HCT116 (cell line): ENCODE measurements around the gene GPATCH8. TPM values are rescaled to one million over a fixed set of nuclear protein-coding genes. Genes with fewer than 3 reads are reported as not detected.

Source experiments
- ATAC-seq: fragments of 200-7000 bp; cut with Tn5 transposase; 2 replicates; pipeline ENCODE4 v1.9.1; 2020; ENCODE audit warnings: mild to moderate bottlenecking, moderate library complexity
- BruUV-seq: library from RNA; stranded (reverse); fragments of 400-500 nt; replicated peaks from 2 replicates; lab custom pipeline; 2021; lab: Mats Ljungman, UMichigan
- CTCF ChIA-PET: fragments of 300-600 bp; sonication (Branson Sonifier 250); formaldehyde crosslinking; loops from one replicate; lab custom pipeline; 2021; ENCODE audit warnings: antibody characterized with exemption; lab: Charles Lee
- POLR2A ChIA-PET: fragments of 300-600, 350-600 bp; sonication (Branson Sonifier 250); formaldehyde crosslinking; loops from one replicate; lab custom pipeline; 2021; ENCODE audit warnings: antibody characterized with exemption; lab: Charles Lee
- RAD21 ChIA-PET, 2 experiments: fragments of 300-600 bp; sonication (Branson Sonifier 250); formaldehyde crosslinking; loops; one replicate each; lab custom pipeline; 2023; ENCODE audit warnings: low total read pairs in 2 of 2; ENCODE audit not compliant: uncharacterized antibody in 2 of 2, unreplicated experiment in 2 of 2, low non-redundant PET in 1 of 2; lab: Charles Lee
- DNase-seq: peaks from one replicate; pipeline ENCODE4 v3.0.0-alpha.2; 2010; ENCODE audit warnings: low read depth, low spot score
- H2AFZ ChIP-seq: fragments of 200-600 bp; shearing (Covaris generic), sonication (generic); 2 replicates; pipeline ENCODE4 v1.6.1; 2017; ENCODE audit warnings: low read depth, mixed run types, mixed read lengths, antibody characterized with exemption, low read length; ENCODE audit not compliant: poor library complexity, severe bottlenecking
- H3K27ac ChIP-seq: 2 replicates; pipeline ENCODE4 v1.5.1; 2012; ENCODE audit warnings: low read depth, low read length
- H3K27me3 ChIP-seq: fragments of 200-600 bp; sonication (generic); 2 replicates; pipeline ENCODE4 v1.6.1; 2016; ENCODE audit warnings: mixed run types, low read length, mixed read lengths; ENCODE audit not compliant: insufficient read depth
- H3K36me3 ChIP-seq, 2 experiments: fragments of 200-500 bp in 1 of 2; fragments of 200-600 bp in 1 of 2; sonication (Bioruptor generic) in 1 of 2; sonication (generic) in 1 of 2; 2 replicates each; pipeline versions ENCODE4 v1.5.1 to v1.6.1; 2014 to 2016; ENCODE audit warnings: low read length in 2 of 2, inconsistent platforms in 1 of 2, mixed read lengths in 1 of 2, mixed run types in 1 of 2; ENCODE audit not compliant: insufficient read depth in 2 of 2, control insufficient read depth in 1 of 2
- H3K4me1 ChIP-seq, 2 experiments: fragments of 200-600 bp in 1 of 2; sonication (generic) in 1 of 2; 2 replicates each; pipeline versions ENCODE4 v1.5.1 to v1.6.1; 2012 to 2017; ENCODE audit warnings: low read length in 2 of 2, inconsistent platforms in 1 of 2, mild to moderate bottlenecking in 1 of 2, mixed read lengths in 1 of 2, mixed run types in 1 of 2, moderate library complexity in 1 of 2; ENCODE audit not compliant: insufficient read depth in 2 of 2, control insufficient read depth in 1 of 2
- H3K4me2 ChIP-seq: fragments of 200-600 bp; sonication (generic); 2 replicates; pipeline ENCODE4 v1.6.1; 2017; ENCODE audit warnings: mixed run types, low read length, mixed read lengths
- H3K4me3 ChIP-seq, 2 experiments: fragments of 200-600 bp in 1 of 2; sonication (generic) in 1 of 2; replicated peaks in 1 of 2; 2 replicates each; pipeline ENCODE4 v1.5.1; 2011 to 2016; ENCODE audit warnings: low read length in 2 of 2, control low read depth in 1 of 2, low read depth in 1 of 2, mild to moderate bottlenecking in 1 of 2, mixed read lengths in 1 of 2, mixed run types in 1 of 2
- H3K79me2 ChIP-seq: fragments of 200-600 bp; sonication (generic); 2 replicates; pipeline ENCODE4 v1.6.1; 2017; ENCODE audit warnings: mild to moderate bottlenecking, mixed run types, low read length, moderate library complexity, mixed read lengths; ENCODE audit not compliant: insufficient read depth
- H3K9ac ChIP-seq: fragments of 200-600 bp; sonication (generic); 2 replicates; pipeline ENCODE4 v1.6.1; 2016; ENCODE audit warnings: low read length, mixed read lengths
- H3K9me2 ChIP-seq: fragments of 200-600 bp; sonication (generic), shearing (Covaris generic); 2 replicates; pipeline ENCODE4 v1.6.1; 2017; ENCODE audit warnings: mixed run types, mild to moderate bottlenecking, moderate library complexity; ENCODE audit not compliant: insufficient read depth
- H3K9me3 ChIP-seq, 2 experiments: fragments of 200-500 bp in 1 of 2; fragments of 200-600 bp in 1 of 2; sonication (Bioruptor generic) in 1 of 2; sonication (generic) in 1 of 2; 2 replicates each; pipeline ENCODE4 v1.6.1; 2014 to 2017; ENCODE audit warnings: low read length in 2 of 2, mixed read lengths in 2 of 2, inconsistent platforms in 1 of 2, low read depth in 1 of 2, mild to moderate bottlenecking in 1 of 2, mixed run types in 1 of 2, moderate library complexity in 1 of 2; ENCODE audit not compliant: control insufficient read depth in 1 of 2, insufficient read depth in 1 of 2
- H4K20me1 ChIP-seq: fragments of 200-600 bp; sonication (generic), shearing (Covaris generic); 2 replicates; pipeline ENCODE4 v1.6.1; 2017; ENCODE audit warnings: mixed run types, mild to moderate bottlenecking, moderate library complexity; ENCODE audit not compliant: insufficient read depth
- ATF3 ChIP-seq: IDR thresholded peaks from 2 replicates; pipeline ENCODE4 v1.6.1; 2012
- CBX3 ChIP-seq: IDR thresholded peaks from 2 replicates; pipeline ENCODE4 v1.6.1; 2012; ENCODE audit warnings: low read depth
- CTCF ChIP-seq, 3 experiments: fragments of 200-600 bp in 1 of 3; sonication (generic) in 1 of 3; IDR thresholded peaks in 2 of 3; conservative IDR thresholded peaks in 1 of 3; 2 replicates each; pipeline ENCODE4 v1.5.1; 2012 to 2017; ENCODE audit warnings: low read depth in 2 of 3, low read length in 2 of 3, antibody characterized with exemption in 1 of 3, borderline replicate concordance in 1 of 3, control low read depth in 1 of 3, mild to moderate bottlenecking in 1 of 3, mixed read lengths in 1 of 3, mixed run types in 1 of 3, moderate library complexity in 1 of 3; ENCODE audit not compliant: insufficient read depth in 1 of 3
- ELF1 ChIP-seq: IDR thresholded peaks from 2 replicates; pipeline ENCODE4 v1.6.1; 2012; ENCODE audit warnings: low read depth, borderline replicate concordance
- EZH2 ChIP-seq: fragments of 200-600 bp; sonication (generic); IDR thresholded peaks from 2 replicates; pipeline ENCODE4 v1.6.1; 2017; ENCODE audit warnings: antibody characterized with exemption, mixed run types
- EZH2phosphoT487 ChIP-seq: fragments of 200-600 bp; IDR thresholded peaks from 2 replicates; pipeline ENCODE4 v1.6.1; 2018; ENCODE audit warnings: antibody characterized with exemption, borderline replicate concordance
- JUND ChIP-seq: IDR thresholded peaks from 2 replicates; pipeline ENCODE4 v1.6.1; 2012
- MAX ChIP-seq: IDR thresholded peaks from 2 replicates; pipeline ENCODE4 v1.6.1; 2012
- POLR2A ChIP-seq: IDR thresholded peaks from 2 replicates; pipeline ENCODE4 v1.7.0; 2011; ENCODE audit warnings: borderline replicate concordance; ENCODE audit not compliant: insufficient read depth, insufficient read length; ENCODE audit errors: extremely low read depth
- POLR2AphosphoS5 ChIP-seq: IDR thresholded peaks from 2 replicates; pipeline ENCODE4 v1.6.1; 2011; ENCODE audit warnings: mild to moderate bottlenecking, low read depth, low read length, moderate library complexity
- RAD21 ChIP-seq: IDR thresholded peaks from 2 replicates; pipeline ENCODE4 v1.6.1; 2012; ENCODE audit warnings: low read depth, mild to moderate bottlenecking
- REST ChIP-seq: IDR thresholded peaks from 2 replicates; pipeline ENCODE4 v1.6.1; 2012; ENCODE audit warnings: low read depth
- SIN3A ChIP-seq: IDR thresholded peaks from 2 replicates; pipeline ENCODE4 v1.6.1; 2012; ENCODE audit warnings: low read depth
- SP1 ChIP-seq: IDR thresholded peaks from 2 replicates; pipeline ENCODE4 v1.6.1; 2012; ENCODE audit warnings: low read depth
- SRF ChIP-seq: IDR thresholded peaks from 2 replicates; pipeline ENCODE4 v1.6.1; 2012; ENCODE audit warnings: low read depth
- TCF7L2 ChIP-seq: IDR thresholded peaks from 2 replicates; pipeline ENCODE4 v1.7.0; 2011; ENCODE audit warnings: borderline replicate concordance, inconsistent platforms; ENCODE audit not compliant: insufficient read depth, insufficient read length; ENCODE audit errors: extremely low read depth
- YY1 ChIP-seq: IDR thresholded peaks from 2 replicates; pipeline ENCODE4 v1.6.1; 2011; ENCODE audit warnings: low read length, low read depth, moderate library complexity, mild to moderate bottlenecking; ENCODE audit not compliant: insufficient replicate concordance; ENCODE audit errors: extremely low read depth
- ZFX ChIP-seq: fragments of 450-650 bp; IDR thresholded peaks from 2 replicates; pipeline ENCODE4 v1.6.1; 2017
- ZNF274 ChIP-seq: fragments of 200-500 bp; sonication (Bioruptor generic); IDR thresholded peaks from 2 replicates; pipeline ENCODE4 v1.6.1; 2014; ENCODE audit warnings: mild to moderate bottlenecking, low read depth, low read length, inconsistent platforms
- intact Hi-C: fragments of 100-400 bp; cut with micrococcal nuclease; formaldehyde crosslinking; loops from 2 replicates; pipeline ENCODE4 v1.10.0; 2022
- total RNA-seq: library from RNA; stranded (reverse); gene quantifications from one replicate; pipeline ENCODE4 v1.2.1, GENCODE V29; 2021; ENCODE audit not compliant: unreplicated experiment

Gene GPATCH8
- total RNA-seq, 1 experiment from 2014 or later, result 28.7 TPM

- H3K4me3 ChIP-seq, result no peak overlapping the region
- H3K9me2 ChIP-seq, result no peaks in the 10 kb centered on the region
- no TSS peak for BruUV-seq
- ChIA-PET CTCF (interaction anchor here (1.5 kb wide), 1 partner anchor 9 kb away, joined by 3 read pairs; no protein-coding TSS in a partner anchor), POLR2A (no interaction called here), RAD21 (no interaction called here)
- H3K4me1 ChIP-seq, result peaks cover 7 to 27% of the 10 kb centered on the region in 2 experiments; a peak in 3 of 4 replicates
- no peaks in the 10 kb centered on the region for H3K9me3 ChIP-seq
- no peak for TF ChIP-seq JUND
- TF ChIP-seq SRF, result no peak
- TF ChIP-seq ELF1, result no peak
- TF ChIP-seq SIN3A, result no peak
- no peak for TF ChIP-seq YY1
- no peak for TF ChIP-seq REST
- no peak for TF ChIP-seq ZFX
- no peak for TF ChIP-seq TCF7L2
- TF ChIP-seq EZH2, result no peak
- no peak for TF ChIP-seq RAD21
- TF ChIP-seq SP1, result no peak
- no peak for TF ChIP-seq EZH2phosphoT487
- TF ChIP-seq MAX, result no peak
- no peak for TF ChIP-seq POLR2AphosphoS5
- no peak for TF ChIP-seq CTCF (IDR thresholded peaks at IDR 0.05 in 2 of 3, conservative IDR thresholded peaks at IDR 0.05 in 1 of 3; ENCODE audit: borderline replicate concordance in 1 of 3, insufficient read depth in 1 of 3, low read depth in 2 of 3, low read length in 2 of 3)
- TF ChIP-seq POLR2A, result no peak
- TF ChIP-seq CBX3, result no peak
- TF ChIP-seq ATF3, result no peak
- no peak for TF ChIP-seq ZNF274
- no peak overlapping the region for H2AFZ ChIP-seq
- H3K79me2 ChIP-seq, result no peaks in the 10 kb centered on the region
- no peak for ATAC-seq
- H4K20me1 ChIP-seq, result no peaks in the 10 kb centered on the region
- H3K36me3 ChIP-seq, result no peaks in the 10 kb centered on the region
- no peak overlapping the region for H3K9ac ChIP-seq
- H3K27me3 ChIP-seq, result no peaks in the 10 kb centered on the region
- intact Hi-C loops, result loop anchor here (10.0 kb wide), 1 partner anchor 456 kb away; the partner anchor contains the start of gene MPP2
- H3K27ac ChIP-seq, result no peak overlapping the region
- DNase-seq, result no peak
- H3K4me2 ChIP-seq, result no peak overlapping the region
These were observed 142.4 kb downstream of the GPATCH8 start for GRCh38 chr17:44360826-44361225.
